ENCODE measurements around the gene PELI2. TPM values are rescaled to one million over a fixed set of nuclear protein-coding genes. Genes with fewer than 3 reads are reported as not detected.
A peak's percentile ranks its signal among the peaks of the same experiment; 100 is the strongest.

Gene PELI2
- total RNA-seq, 1 experiment from 2014 or later: 19.5 TPM

DNA sequence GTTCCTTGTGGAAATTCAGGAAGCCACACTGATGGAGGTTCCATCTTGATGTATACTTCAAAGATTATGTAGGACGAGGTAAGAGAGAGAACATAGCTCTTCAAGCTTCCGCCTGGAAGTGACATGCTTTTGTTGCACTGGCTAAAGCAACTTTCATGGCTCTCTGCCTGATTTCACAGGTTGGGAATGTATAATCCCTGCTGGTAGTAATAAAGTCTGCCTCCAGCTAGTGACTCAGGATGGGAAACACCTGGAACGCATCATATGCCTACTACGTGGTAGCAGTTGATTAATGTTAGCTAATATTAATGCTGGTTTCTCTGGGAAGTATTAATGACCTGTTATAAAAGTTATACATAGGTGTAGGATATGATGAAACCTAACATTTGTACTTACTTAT, 71.1 kb downstream of the PELI2 start:
- no peaks in the 10 kb centered on the region for H3K36me3 Mint-ChIP-seq (ENCODE audit: insufficient read depth, unreplicated experiment)
- intact Hi-C loops (cut with micrococcal nuclease; ENCODE audit: unreplicated experiment): loop anchor here (5.0 to 10.0 kb wide), 2 partner anchors 67 to 345 kb away; no protein-coding TSS in a partner anchor
- no peaks in the 10 kb centered on the region for H3K27me3 Mint-ChIP-seq (ENCODE audit: unreplicated experiment)
- no peaks in the 10 kb centered on the region for H3K9me3 Mint-ChIP-seq (ENCODE audit: low read depth, unreplicated experiment)
- H3K4me3 Mint-ChIP-seq (ENCODE audit: low read depth, unreplicated experiment): no peak overlapping the region
- no peak for TF ChIP-seq CTCF (IDR thresholded peaks at IDR 0.05; ENCODE audit: unreplicated experiment)
- no peak for DNase-seq
- H3K27ac Mint-ChIP-seq (ENCODE audit: unreplicated experiment): no peak overlapping the region
- no TSS peak for BruUV-seq (replicated peaks)
- CTCF ChIA-PET: interaction anchor here (1.0 kb wide), 1 partner anchor 19 kb away, joined by 4 read pairs; no protein-coding TSS in a partner anchor
- H3K4me1 Mint-ChIP-seq (ENCODE audit: low read depth, unreplicated experiment): peaks cover 8% of the 10 kb centered on the region

DNA sequence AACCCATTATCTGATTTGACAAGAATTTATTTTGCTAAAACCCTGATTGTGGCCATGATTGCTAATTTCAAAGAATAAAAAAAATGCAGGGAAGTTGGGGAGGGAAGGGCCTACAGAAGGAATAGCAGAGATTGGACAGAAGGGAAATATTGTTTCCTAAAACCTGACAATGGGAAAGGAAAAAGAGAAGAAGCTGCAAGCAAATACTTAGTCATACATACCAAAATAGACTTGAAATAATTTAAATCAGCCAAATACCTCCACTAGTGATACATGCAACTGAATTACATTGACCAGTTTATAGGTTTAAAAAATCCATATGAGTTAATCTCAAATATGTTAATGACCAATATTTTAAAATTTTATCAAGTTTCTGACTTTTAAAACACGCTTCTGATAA, 75.1 kb downstream of the PELI2 start:
- no TSS peak for BruUV-seq (replicated peaks)
- no peak for DNase-seq
- H3K36me3 Mint-ChIP-seq (ENCODE audit: insufficient read depth, unreplicated experiment): no peaks in the 10 kb centered on the region
- H3K27ac Mint-ChIP-seq (ENCODE audit: unreplicated experiment): no peak overlapping the region
- H3K9me3 Mint-ChIP-seq (ENCODE audit: low read depth, unreplicated experiment): no peaks in the 10 kb centered on the region
- intact Hi-C loops (cut with micrococcal nuclease; ENCODE audit: unreplicated experiment): no loop called here
- H3K27me3 Mint-ChIP-seq (ENCODE audit: unreplicated experiment): no peaks in the 10 kb centered on the region
- no peak overlapping the region for H3K4me3 Mint-ChIP-seq (ENCODE audit: low read depth, unreplicated experiment)
- no peaks in the 10 kb centered on the region for H3K4me1 Mint-ChIP-seq (ENCODE audit: low read depth, unreplicated experiment)
- CTCF ChIA-PET: no interaction called here
- no peak for TF ChIP-seq CTCF (IDR thresholded peaks at IDR 0.05; ENCODE audit: unreplicated experiment)

DNA sequence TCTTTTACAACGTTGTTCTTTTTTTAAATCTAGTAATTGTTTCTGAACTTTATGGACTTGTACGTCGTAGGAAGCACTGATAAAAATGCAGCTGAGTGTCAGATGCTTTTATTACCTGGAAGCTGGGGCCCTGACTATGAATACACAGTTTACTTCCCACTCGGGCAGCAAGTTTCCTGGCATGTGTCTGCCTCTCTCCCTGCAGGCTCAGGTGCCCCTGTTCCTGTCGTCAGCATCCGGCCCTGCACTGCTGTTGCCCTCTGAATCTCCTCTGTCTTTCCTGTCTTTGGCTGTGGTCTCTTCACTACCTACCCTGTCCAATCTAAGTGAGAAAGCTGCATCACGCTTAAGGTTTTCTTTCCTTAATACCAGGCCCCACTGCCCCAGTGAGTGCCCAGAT, 75.8 kb downstream of the PELI2 start:
- no TSS peak for BruUV-seq (replicated peaks)
- H3K9me3 Mint-ChIP-seq (ENCODE audit: low read depth, unreplicated experiment): no peaks in the 10 kb centered on the region
- CTCF ChIA-PET: no interaction called here

GRCh38 chr14:56195223-56195622, 77.0 kb downstream of the PELI2 start:
- CTCF ChIA-PET: interaction anchor here (0.7 kb wide), 1 partner anchor 24 kb away, joined by 4 read pairs; no protein-coding TSS in a partner anchor
- H3K36me3 Mint-ChIP-seq (ENCODE audit: insufficient read depth, unreplicated experiment): no peaks in the 10 kb centered on the region

More for the DNA sequence above, 75.8 kb downstream of the PELI2 start:
- TF ChIP-seq CTCF (IDR thresholded peaks at IDR 0.05; ENCODE audit: unreplicated experiment): no peak
- Mint-ChIP-seq H3K4me3 (ENCODE audit: low read depth, unreplicated experiment) (no peak overlapping the region), H3K36me3 (ENCODE audit: insufficient read depth, unreplicated experiment) (no peaks in the 10 kb centered on the region), H3K27me3 (ENCODE audit: unreplicated experiment) (no peaks in the 10 kb centered on the region), H3K27ac (ENCODE audit: unreplicated experiment) (peak overlapping the region; percentile 5), H3K4me1 (ENCODE audit: low read depth, unreplicated experiment) (no peaks in the 10 kb centered on the region)
- DNase-seq: no peak
- intact Hi-C loops (cut with micrococcal nuclease; ENCODE audit: unreplicated experiment): no loop called here

More at GRCh38 chr14:56195223-56195622, 77.0 kb downstream of the PELI2 start:
- Mint-ChIP-seq H3K4me1 (ENCODE audit: low read depth, unreplicated experiment) (no peaks in the 10 kb centered on the region), H3K9me3 (ENCODE audit: low read depth, unreplicated experiment) (no peaks in the 10 kb centered on the region), H3K4me3 (ENCODE audit: low read depth, unreplicated experiment) (no peak overlapping the region), H3K27me3 (ENCODE audit: unreplicated experiment) (no peaks in the 10 kb centered on the region), H3K27ac (ENCODE audit: unreplicated experiment) (no peak overlapping the region)
- no TSS peak for BruUV-seq (replicated peaks)
- DNase-seq: no peak
- TF ChIP-seq CTCF (IDR thresholded peaks at IDR 0.05; ENCODE audit: unreplicated experiment): no peak
- intact Hi-C loops (cut with micrococcal nuclease; ENCODE audit: unreplicated experiment): no loop called here
